Tibial artery (tissue), 4 donors: ENCODE measurements around the gene IFNE.
"Not testable (repeated sequence)": the region's sequence is repeated elsewhere in the genome, so short reads cannot be mapped to it uniquely, and the experiment has no call there.

Experiments
- DNase-seq, 2 donors: peaks; one replicate each; pipeline ENCODE4 v3.0.0-alpha.2; 2019
- H3K27ac ChIP-seq, 2 donors: fragments of 200-600 bp; sonication (generic) in 1 of 2; 1 replicate in 1 of 2; 2 replicates in 1 of 2; pipeline ENCODE4 v1.5.1; 2018 to 2019; ENCODE audit warnings: mild to moderate bottlenecking in 1 of 2
- H3K27me3 ChIP-seq, 2 donors: fragments of 200-600 bp; sonication (generic) in 1 of 2; one replicate each; pipeline versions ENCODE4 v1.5.1 to v1.6.0; 2016 to 2019
- H3K36me3 ChIP-seq, 3 donors: fragments of 200-600 bp; sonication (generic) in 2 of 3; one replicate each; pipeline ENCODE4 v1.5.1; 2016 to 2019; ENCODE audit warnings: mild to moderate bottlenecking in 2 of 3
- H3K4me1 ChIP-seq, 4 donors: fragments of 200-600 bp; sonication (generic) in 2 of 4; 1 replicate in 3 of 4; 2 replicates in 1 of 4; pipeline ENCODE4 v1.5.1; 2016 to 2019
- H3K4me3 ChIP-seq, 2 donors: fragments of 200-600 bp; sonication (generic) in 1 of 2; 1 replicate in 1 of 2; 2 replicates in 1 of 2; pipeline ENCODE4 v1.5.1; 2018 to 2019; ENCODE audit warnings: mild to moderate bottlenecking in 2 of 2
- H3K9me3 ChIP-seq, 3 donors: fragments of 200-600 bp; sonication (generic) in 1 of 3; one replicate each; pipeline ENCODE4 v1.5.1; 2016 to 2019
- intact Hi-C: fragments of 100-400 bp; cut with DNase I; formaldehyde crosslinking; loops from one replicate; pipeline ENCODE4 v1.15.0; 2023; ENCODE audit warnings: low total_unique reads
- TF ChIP-seq, protein P1 (sequence below), 2 experiments: fragments of 200-600 bp in 1 of 2; fragments of 450-650 bp in 1 of 2; IDR thresholded peaks; one replicate each; pipeline ENCODE4 v1.5.1; 2017 to 2019; ENCODE audit warnings: antibody characterized with exemption in 2 of 2, mild to moderate bottlenecking in 1 of 2, moderate library complexity in 1 of 2

Gene IFNE

DNA sequence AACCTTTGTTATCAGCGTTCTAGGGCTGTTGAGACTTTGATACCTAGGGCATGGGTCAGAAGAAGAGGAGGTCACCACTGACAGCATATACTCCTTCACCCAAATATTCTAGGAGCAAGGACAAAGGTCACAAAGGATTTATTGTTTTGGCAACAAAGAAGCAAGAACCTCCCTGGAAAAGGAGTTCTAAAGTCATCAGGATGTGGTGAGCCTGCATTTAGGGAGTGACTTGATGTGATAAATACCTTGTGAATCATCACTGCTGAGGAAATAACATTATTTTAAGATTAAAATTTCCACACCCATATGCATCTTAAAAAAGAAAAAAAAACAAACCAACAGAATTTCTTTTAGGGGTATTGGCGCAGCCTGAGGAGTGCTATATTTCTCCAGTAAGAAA lies 28.0 kb downstream of the IFNE start:
- Histone ChIP-seq H3K27ac (no peak overlapping the region), H3K4me1 (no peaks in the 10 kb centered on the region), H3K27me3 (no peaks in the 10 kb centered on the region), H3K4me3 (no peak overlapping the region), H3K36me3 (no peaks in the 10 kb centered on the region), H3K9me3 (no peaks in the 10 kb centered on the region)
- TF ChIP-seq, protein P1, sequence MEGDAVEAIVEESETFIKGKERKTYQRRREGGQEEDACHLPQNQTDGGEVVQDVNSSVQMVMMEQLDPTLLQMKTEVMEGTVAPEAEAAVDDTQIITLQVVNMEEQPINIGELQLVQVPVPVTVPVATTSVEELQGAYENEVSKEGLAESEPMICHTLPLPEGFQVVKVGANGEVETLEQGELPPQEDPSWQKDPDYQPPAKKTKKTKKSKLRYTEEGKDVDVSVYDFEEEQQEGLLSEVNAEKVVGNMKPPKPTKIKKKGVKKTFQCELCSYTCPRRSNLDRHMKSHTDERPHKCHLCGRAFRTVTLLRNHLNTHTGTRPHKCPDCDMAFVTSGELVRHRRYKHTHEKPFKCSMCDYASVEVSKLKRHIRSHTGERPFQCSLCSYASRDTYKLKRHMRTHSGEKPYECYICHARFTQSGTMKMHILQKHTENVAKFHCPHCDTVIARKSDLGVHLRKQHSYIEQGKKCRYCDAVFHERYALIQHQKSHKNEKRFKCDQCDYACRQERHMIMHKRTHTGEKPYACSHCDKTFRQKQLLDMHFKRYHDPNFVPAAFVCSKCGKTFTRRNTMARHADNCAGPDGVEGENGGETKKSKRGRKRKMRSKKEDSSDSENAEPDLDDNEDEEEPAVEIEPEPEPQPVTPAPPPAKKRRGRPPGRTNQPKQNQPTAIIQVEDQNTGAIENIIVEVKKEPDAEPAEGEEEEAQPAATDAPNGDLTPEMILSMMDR (IDR thresholded peaks at IDR 0.05) = no peak
- no peak for DNase-seq
- intact Hi-C loops = no loop called here

DNA sequence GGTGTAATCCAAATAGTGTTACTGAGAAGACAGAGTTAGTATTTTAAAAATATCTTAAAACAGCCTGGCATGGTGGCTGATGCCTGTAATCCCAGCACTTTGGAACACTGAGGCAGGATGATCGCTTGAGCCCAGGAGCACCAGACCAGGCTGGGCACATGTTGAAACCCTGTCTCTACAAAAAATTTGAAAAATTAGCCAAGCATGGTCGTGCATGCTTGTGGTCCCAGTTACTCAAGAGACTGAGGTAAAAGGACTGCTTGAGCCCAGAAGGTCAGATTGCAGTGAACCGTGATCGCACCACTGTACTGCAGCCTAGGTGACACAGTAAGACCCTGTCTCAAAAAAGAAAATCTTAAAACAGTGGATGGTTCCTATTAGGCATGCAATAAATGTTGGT lies 29.4 kb downstream of the IFNE start:
- H3K4me3 ChIP-seq = no peak overlapping the region
- intact Hi-C loops = no loop called here

DNA sequence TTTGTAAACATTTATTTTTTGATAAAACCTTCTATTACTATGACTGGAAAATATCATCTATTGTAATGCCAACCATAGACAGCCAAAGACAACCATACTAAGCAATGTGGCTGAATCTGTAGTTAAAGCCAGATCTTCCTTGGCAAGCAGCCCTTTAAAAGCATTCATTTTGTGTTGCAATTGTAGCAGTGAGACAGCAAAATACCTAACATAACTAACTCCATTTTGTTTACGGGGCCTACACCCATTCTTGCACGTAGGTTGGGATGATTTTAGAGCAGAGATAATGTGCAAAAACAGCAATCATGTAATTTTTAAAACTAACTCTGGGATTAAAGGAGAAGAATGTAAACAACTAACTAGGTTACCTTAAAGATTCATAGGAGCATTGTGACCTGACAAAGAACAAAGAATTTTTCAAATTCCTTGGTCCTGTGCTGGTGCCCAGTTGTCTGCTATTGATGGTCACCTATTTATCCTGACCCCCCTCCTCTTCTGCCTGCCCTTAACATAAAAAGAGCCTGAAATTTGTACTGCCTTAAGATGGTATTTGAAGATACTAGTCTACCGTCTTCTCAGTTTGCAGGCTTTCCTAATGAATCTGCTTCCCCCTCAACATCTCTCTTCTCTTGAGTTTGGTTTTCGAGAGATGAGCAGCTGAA lies 31.2 kb downstream of the IFNE start:
- intact Hi-C loops = no loop called here
- H3K27ac ChIP-seq = no peak overlapping the region
- H3K9me3 ChIP-seq = no peaks in the 10 kb centered on the region
- H3K4me3 ChIP-seq = no peak overlapping the region
- H3K27me3 ChIP-seq = no peaks in the 10 kb centered on the region
- H3K4me1 ChIP-seq = no peaks in the 10 kb centered on the region
- no peaks in the 10 kb centered on the region for H3K36me3 ChIP-seq
- TF ChIP-seq, protein P1 (IDR thresholded peaks at IDR 0.05) = no peak
- no peak for DNase-seq

More for the DNA sequence above, 29.4 kb downstream of the IFNE start:
- Histone ChIP-seq H3K4me1 (no peaks in the 10 kb centered on the region), H3K36me3 (no peaks in the 10 kb centered on the region), H3K9me3 (no peaks in the 10 kb centered on the region), H3K27ac (no peak overlapping the region), H3K27me3 (no peaks in the 10 kb centered on the region)
- DNase-seq = no peak
- TF ChIP-seq, protein P1 (IDR thresholded peaks at IDR 0.05) = no peak

DNA sequence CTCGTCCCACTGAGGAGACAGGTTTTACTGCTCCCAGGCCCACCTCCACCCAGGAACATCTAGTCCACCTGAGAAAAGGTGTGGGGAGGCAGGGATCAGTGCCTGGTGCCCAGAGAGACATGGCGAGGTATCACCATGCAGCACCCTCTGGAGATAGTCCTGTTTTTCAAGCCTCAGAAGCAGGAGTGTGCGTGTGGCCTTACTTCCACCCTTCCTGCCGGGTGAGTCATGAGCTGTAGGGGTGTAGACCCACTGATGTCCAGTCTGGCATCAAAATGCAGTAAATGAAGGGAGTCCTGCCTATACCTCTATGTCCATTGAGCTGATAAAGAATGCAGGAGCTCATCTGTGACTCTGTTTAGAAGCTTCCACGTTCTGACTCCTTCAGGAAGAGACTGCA lies 32.8 kb downstream of the IFNE start:
- H3K36me3 ChIP-seq, H3K4me1 ChIP-seq, H3K9me3 ChIP-seq, H3K27ac ChIP-seq, DNase-seq, intact Hi-C loops, H3K27me3 ChIP-seq, H3K4me3 ChIP-seq: not testable (repeated sequence)

DNA sequence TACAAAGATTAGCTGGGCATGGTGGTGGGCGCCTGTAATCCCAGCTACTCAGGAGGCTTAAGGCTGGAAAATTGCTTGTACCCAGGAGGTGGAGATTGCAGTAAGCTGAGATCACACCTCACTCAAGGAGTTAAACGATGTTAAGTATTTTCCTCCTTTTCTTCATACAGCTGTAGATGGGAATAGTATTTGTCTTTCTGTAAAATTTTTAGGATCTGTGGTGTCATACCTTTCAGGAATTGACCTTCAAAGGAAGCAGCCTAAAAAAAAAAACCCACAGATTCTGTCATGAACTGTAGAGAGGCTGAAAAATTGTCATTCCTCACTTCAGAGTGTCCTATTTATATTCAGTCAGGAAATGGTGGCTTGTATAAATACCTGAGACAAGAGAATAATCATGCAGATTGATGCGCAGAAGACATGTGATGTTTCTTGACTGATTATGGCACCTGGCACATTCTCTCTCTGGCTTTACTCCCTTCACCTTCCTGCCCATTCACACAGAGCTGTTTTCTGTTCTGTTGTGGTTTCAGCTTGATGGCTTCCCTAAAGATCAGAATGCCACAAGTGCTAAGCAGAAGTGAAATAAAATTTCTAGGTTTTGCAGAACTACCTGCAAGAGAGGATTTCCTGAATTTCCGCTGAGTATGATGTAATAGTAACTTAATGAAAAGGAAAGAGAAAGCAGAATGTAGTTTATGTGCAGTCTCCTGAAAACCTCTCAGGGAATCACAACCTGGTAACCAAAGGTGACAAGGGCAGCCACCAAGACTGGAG lies 38.1 kb downstream of the IFNE start:
- no peak for DNase-seq
- TF ChIP-seq, protein P1 (IDR thresholded peaks at IDR 0.05) = no peak
- no peaks in the 10 kb centered on the region for H3K36me3 ChIP-seq
- no peaks in the 10 kb centered on the region for H3K9me3 ChIP-seq
- H3K4me3 ChIP-seq = no peak overlapping the region
- no peaks in the 10 kb centered on the region for H3K27me3 ChIP-seq
- H3K27ac ChIP-seq = no peak overlapping the region
- no peaks in the 10 kb centered on the region for H3K4me1 ChIP-seq
- intact Hi-C loops = no loop called here

DNA sequence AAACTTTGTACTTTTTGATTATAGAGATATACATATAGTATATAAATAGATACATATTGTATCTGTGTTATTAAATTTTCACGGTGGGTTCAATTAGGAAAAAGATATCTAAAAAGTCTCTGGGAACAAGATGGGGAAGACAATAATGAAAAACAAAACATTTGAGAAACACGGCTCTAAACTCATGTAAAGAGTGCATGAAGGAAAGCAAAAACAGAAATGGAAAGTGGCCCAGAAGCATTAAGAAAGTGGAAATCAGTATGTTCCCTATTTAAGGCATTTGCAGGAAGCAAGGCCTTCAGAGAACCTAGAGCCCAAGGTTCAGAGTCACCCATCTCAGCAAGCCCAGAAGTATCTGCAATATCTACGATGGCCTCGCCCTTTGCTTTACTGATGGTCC lies 42.0 kb downstream of the IFNE start, which contains the start of gene IFNA1:
IFNA1 (plus strand) TSS at position 301 of the 400 bp plus-strand sequence; CDS start at position 370, 69 bp downstream.
- DNase-seq = no peak
- H3K27me3 ChIP-seq = no peaks in the 10 kb centered on the region
- H3K27ac ChIP-seq = no peak within 1 kb of the TSS
- no peaks in the 10 kb centered on the region for H3K9me3 ChIP-seq
- H3K36me3 ChIP-seq = no peaks in the 10 kb centered on the region
- H3K4me3 ChIP-seq = no peak within 1 kb of the TSS
- no peaks in the 10 kb centered on the region for H3K4me1 ChIP-seq
- intact Hi-C loops = no loop called here
- TF ChIP-seq, protein P1 (IDR thresholded peaks at IDR 0.05) = no peak

DNA sequence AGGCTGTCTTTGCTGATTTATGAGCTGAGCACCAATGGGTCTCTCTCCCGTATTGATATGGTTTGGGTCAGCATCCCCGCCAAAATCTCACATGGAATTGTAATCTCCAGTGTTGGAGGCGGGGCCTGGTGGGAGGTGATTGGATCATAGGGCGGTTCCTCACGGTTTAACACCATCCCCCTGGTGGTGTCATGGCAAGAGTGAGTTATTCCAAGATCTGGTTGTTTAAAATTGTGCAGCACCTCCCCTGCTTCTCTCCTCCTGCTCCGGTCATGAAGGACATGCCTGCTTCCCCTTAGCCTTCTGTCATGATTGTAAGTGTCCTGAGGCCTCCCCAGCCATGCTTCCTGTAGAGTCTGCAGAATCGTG lies 47.1 kb downstream of the IFNE start:
- not testable (repeated sequence) for H3K4me3 ChIP-seq

More for the DNA sequence above, 47.1 kb downstream of the IFNE start:
- H3K27me3 ChIP-seq, H3K4me1 ChIP-seq, H3K9me3 ChIP-seq, H3K27ac ChIP-seq, DNase-seq, intact Hi-C loops, H3K36me3 ChIP-seq: not testable (repeated sequence)
